Activated T-helper 1 cell treated with Interleukin-2 at 50 U/mL for 16 hours (primary cell): ENCODE results near the gene STK17A.
A peak's percentile ranks its signal among the peaks of the same experiment; 100 is the strongest.

Source experiments
- DNase-seq: peaks from one replicate; pipeline ENCODE4 v3.0.0-alpha.2; 2020; ENCODE audit warnings: low read depth

Gene STK17A

GRCh38 chr7:43634384-43634783, 51.5 kb downstream of the STK17A start:
- DNase-seq, result no peak

- no peak for DNase-seq
Observed at GRCh38 chr7:43636093-43636492, 53.2 kb downstream of the STK17A start.

- no peak for DNase-seq
Observed at GRCh38 chr7:43637114-43637806, 54.4 kb downstream of the STK17A start.

GRCh38 chr7:43639858-43640491, 57.1 kb downstream of the STK17A start:
- no peak for DNase-seq

- DNase-seq, result no peak
Observed at GRCh38 chr7:43640679-43641078, 57.8 kb downstream of the STK17A start.

GRCh38 chr7:43642897-43643630, 60.2 kb downstream of the STK17A start:
- no peak for DNase-seq

GRCh38 chr7:43643846-43644245, 60.9 kb downstream of the STK17A start:
- no peak for DNase-seq

GRCh38 chr7:43645699-43646226, 62.9 kb downstream of the STK17A start:
- DNase-seq, result no peak

- no peak for DNase-seq
Observed at GRCh38 chr7:43646603-43647338, 63.9 kb downstream of the STK17A start.

- DNase-seq, result no peak
Observed at GRCh38 chr7:43647339-43647672, 64.4 kb downstream of the STK17A start.

GRCh38 chr7:43647673-43648472, 65.0 kb downstream of the STK17A start:
- DNase-seq, result no peak

- DNase-seq, result peak; percentile 55
Observed at GRCh38 chr7:43648473-43649406, 65.8 kb downstream of the STK17A start.

- DNase-seq, result peak; percentile 55
Observed at GRCh38 chr7:43649755-43650274, 66.9 kb downstream of the STK17A start.

- DNase-seq, result no peak
Observed at GRCh38 chr7:43650457-43651052, 67.6 kb downstream of the STK17A start.

GRCh38 chr7:43652364-43652763, 69.5 kb downstream of the STK17A start:
- no peak for DNase-seq

GRCh38 chr7:43653466-43653865, 70.6 kb downstream of the STK17A start:
- no peak for DNase-seq

- no peak for DNase-seq
Observed at GRCh38 chr7:43653891-43654504, 71.1 kb downstream of the STK17A start.

- no peak for DNase-seq
Observed at GRCh38 chr7:43655584-43655983, 72.7 kb downstream of the STK17A start.

- no peak for DNase-seq
Observed at GRCh38 chr7:43656997-43657396, 74.1 kb downstream of the STK17A start.
